ENCODE results near the gene PIP5K1A. TPM values are rescaled to one million over a fixed set of nuclear protein-coding genes. Genes with fewer than 3 reads are reported as not detected.
A peak's percentile ranks its signal among the peaks of the same experiment; 100 is the strongest.

The PIP5K1A gene
- total and polyA plus RNA-seq, 9 of the 15 experiments (the other 6 are each of a cell fraction or from before 2014, with no cell fraction given) = 1.9 to 42.4 (median 18.8) TPM

DNA sequence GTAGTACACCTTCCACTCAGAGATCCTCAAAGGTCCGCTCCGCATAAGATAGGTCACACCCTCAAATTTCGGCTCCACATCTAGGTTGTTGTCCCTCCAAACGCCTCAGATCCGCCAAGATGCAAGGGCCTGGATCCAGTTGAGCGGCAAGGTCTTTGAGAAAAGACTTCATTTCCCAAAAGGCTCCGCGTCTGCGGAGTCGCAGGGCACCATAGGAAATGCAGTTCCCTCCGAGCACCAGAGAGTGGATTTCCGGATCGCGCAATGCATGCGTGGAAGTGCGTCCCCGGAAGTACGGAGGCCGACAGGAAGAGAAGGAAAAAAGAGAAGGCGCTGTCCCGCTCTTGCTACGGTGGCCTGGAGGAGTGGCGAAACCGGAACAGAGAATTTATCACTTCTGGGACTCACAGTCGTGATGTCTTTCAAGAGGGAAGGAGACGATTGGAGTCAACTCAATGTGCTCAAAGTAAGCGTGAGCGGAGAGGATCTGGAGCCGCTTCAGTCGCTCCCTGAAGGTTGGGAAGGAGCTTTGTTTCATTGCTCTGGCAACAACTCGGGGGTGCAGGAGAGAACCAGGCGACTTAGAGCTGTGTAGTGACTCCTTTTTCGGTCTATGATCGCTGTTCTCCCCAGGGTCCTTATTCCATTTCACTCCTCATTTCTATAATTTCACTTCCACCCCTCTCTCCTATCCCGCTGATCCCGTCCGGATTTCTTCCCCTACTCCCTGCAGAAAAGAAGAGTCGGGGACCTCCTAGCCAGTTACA is 32.4 kb upstream of the PIP5K1A start, which contains the start of the genes LYSMD1 and SCNM1 (continued):
- peak; percentile 84 for TF ChIP-seq ATF7 (IDR thresholded peaks at IDR 0.05)
- no peak for TF ChIP-seq DACH1 (IDR thresholded peaks at IDR 0.05; ENCODE audit: partially characterized antibody)
- TF ChIP-seq HSF4 (CRISPR knock-in tag; IDR thresholded peaks at IDR 0.05; ENCODE audit: borderline replicate concordance) = no peak
- TF ChIP-seq GABPA (tag; conservative IDR thresholded peaks at IDR 0.05; ENCODE audit: low read depth) = peak; percentile 98
- TF ChIP-seq, protein P1, sequence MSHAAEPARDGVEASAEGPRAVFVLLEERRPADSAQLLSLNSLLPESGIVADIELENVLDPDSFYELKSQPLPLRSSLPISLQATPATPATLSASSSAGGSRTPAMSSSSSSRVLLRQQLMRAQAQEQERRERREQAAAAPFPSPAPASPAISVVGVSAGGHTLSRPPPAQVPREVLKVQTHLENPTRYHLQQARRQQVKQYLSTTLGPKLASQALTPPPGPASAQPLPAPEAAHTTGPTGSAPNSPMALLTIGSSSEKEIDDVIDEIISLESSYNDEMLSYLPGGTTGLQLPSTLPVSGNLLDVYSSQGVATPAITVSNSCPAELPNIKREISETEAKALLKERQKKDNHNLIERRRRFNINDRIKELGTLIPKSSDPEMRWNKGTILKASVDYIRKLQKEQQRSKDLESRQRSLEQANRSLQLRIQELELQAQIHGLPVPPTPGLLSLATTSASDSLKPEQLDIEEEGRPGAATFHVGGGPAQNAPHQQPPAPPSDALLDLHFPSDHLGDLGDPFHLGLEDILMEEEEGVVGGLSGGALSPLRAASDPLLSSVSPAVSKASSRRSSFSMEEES (CRISPR knock-in tag; IDR thresholded peaks at IDR 0.05) = no peak
- no peak for TF ChIP-seq ZNF77 (CRISPR knock-in tag; IDR thresholded peaks at IDR 0.05)
- TF ChIP-seq ESRRB (CRISPR knock-in tag; IDR thresholded peaks at IDR 0.05; ENCODE audit: borderline replicate concordance) = no peak
- no peak; a peak in 2 of 4 replicates for TF ChIP-seq MAZ (CRISPR knock-in tag; conservative IDR thresholded peaks at IDR 0.05 in 1 of 2, IDR thresholded peaks at IDR 0.05 in 1 of 2)
- TF ChIP-seq, protein P2, sequence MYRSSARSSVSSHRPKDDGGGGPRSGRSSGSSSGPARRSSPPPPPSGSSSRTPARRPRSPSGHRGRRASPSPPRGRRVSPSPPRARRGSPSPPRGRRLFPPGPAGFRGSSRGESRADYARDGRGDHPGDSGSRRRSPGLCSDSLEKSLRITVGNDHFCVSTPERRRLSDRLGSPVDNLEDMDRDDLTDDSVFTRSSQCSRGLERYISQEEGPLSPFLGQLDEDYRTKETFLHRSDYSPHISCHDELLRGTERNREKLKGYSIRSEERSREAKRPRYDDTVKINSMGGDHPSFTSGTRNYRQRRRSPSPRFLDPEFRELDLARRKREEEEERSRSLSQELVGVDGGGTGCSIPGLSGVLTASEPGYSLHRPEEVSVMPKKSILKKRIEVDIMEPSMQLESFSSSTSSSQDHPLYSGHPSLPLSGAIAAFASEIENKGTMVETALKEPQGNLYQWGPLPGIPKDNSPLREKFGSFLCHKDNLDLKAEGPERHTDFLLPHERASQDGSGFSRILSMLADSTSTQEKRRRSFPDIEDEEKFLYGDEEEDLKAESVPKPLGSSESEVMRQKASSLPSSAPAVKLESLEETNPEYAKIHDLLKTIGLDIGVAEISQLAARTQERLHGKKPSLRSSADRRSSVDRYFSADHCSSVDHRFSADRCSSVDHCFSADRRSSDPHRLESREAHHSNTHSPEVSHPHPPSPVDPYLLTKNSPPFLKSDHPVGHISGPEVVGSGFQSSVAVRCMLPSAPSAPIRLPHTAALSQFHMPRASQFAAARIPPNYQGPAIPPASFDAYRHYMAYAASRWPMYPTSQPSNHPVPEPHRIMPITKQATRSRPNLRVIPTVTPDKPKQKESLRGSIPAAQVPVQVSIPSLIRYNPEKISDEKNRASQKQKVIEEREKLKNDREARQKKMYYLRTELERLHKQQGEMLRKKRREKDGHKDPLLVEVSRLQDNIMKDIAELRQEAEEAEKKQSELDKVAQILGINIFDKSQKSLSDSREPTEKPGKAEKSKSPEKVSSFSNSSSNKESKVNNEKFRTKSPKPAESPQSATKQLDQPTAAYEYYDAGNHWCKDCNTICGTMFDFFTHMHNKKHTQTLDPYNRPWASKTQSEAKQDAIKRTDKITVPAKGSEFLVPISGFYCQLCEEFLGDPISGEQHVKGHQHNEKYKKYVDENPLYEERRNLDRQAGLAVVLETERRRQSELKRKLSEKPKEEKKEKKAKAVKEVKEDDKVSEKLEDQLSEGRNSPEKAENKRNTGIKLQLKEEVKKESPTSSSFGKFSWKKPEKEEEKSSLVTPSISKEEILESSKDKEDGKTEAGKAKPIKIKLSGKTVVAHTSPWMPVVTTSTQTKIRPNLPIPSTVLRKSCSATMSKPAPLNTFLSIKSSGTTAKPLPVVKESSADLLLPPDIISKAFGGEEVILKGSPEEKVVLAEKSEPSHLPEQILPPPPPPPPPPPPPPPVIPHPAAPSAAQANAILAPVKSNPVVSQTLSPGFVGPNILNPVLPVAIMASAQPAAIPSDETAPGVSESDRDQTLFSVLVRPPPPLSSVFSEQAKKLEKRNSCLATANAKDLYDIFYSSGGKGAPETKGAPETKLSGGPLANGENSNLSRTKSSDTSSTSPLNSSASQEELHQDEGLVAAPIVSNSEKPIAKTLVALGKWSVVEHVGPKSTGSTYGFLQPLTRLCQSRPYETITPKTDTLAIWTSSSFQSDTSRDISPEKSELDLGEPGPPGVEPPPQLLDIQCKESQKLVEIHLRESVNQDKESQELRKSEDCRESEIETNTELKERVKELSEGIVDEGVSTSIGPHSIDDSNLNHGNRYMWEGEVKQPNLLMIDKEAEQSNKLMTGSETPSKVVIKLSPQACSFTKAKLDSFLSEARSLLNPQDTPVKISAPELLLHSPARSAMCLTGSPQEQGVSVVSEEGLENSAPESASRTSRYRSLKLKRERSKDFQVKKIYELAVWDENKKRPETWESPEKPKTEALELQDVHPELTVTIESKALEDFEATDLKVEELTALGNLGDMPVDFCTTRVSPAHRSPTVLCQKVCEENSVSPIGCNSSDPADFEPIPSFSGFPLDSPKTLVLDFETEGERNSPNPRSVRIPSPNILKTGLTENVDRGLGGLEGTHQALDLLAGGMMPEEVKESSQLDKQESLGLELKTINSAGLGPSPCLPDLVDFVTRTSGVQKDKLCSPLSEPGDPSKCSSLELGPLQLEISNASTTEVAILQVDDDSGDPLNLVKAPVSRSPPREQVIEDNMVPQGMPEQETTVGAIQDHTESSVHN (IDR thresholded peaks at IDR 0.05; ENCODE audit: borderline replicate concordance in 1 of 2, low read depth in 1 of 2) = no peak
- no peak for TF ChIP-seq IRF2 (CRISPR knock-in tag; IDR thresholded peaks at IDR 0.05)
- TF ChIP-seq, protein P3, sequence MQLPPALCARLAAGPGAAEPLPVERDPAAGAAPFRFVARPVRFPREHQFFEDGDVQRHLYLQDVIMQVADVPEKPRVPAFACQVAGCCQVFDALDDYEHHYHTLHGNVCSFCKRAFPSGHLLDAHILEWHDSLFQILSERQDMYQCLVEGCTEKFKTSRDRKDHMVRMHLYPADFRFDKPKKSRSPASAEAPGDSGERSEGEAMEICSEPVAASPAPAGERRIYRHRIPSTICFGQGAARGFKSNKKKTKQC (CRISPR knock-in tag; IDR thresholded peaks at IDR 0.05) = no peak
- TF ChIP-seq RFX1 (IDR thresholded peaks at IDR 0.05) = peak; percentile 50; the same call in 1 of the 2 replicates
- no peak for TF ChIP-seq XRCC3 (IDR thresholded peaks at IDR 0.05)
- TF ChIP-seq, protein P4, sequence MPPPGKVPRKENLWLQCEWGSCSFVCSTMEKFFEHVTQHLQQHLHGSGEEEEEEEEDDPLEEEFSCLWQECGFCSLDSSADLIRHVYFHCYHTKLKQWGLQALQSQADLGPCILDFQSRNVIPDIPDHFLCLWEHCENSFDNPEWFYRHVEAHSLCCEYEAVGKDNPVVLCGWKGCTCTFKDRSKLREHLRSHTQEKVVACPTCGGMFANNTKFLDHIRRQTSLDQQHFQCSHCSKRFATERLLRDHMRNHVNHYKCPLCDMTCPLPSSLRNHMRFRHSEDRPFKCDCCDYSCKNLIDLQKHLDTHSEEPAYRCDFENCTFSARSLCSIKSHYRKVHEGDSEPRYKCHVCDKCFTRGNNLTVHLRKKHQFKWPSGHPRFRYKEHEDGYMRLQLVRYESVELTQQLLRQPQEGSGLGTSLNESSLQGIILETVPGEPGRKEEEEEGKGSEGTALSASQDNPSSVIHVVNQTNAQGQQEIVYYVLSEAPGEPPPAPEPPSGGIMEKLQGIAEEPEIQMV (tag; conservative IDR thresholded peaks at IDR 0.05; ENCODE audit: low read depth) = no peak
- peak; percentile 93 for TF ChIP-seq PHF20 (IDR thresholded peaks at IDR 0.05; ENCODE audit: partially characterized antibody)
- TF ChIP-seq CHCHD3 (CRISPR knock-in tag; IDR thresholded peaks at IDR 0.05) = no peak

Data from K562 (cell line).